Stimulated activated CD4-positive, alpha-beta T cell treated with anti-CD3 and anti-CD28 coated beads, Interleukin-12 subunit alpha, Interleukin-12 subunit beta, amount 100 ng/mL, for 48 hours (primary cell): ENCODE results near the gene KAZN.
A peak's percentile ranks its signal among the peaks of the same experiment; 100 is the strongest.

ENCODE experiments used
- DNase-seq, 3 donors: peaks; one replicate each; pipeline ENCODE4 v3.0.0-alpha.2; 2020; ENCODE audit warnings: low read depth in 2 of 3, low spot score in 1 of 3

Gene KAZN

GRCh38 chr1:14761291-14762153, 163.0 kb downstream of the KAZN start:
- no peak for DNase-seq

- DNase-seq, result no peak
Measured at GRCh38 chr1:14763977-14764376, 165.5 kb downstream of the KAZN start.

GRCh38 chr1:14765773-14766172, 167.3 kb downstream of the KAZN start:
- no peak for DNase-seq

- no peak for DNase-seq
Measured at GRCh38 chr1:14767075-14767474, 168.6 kb downstream of the KAZN start.

- DNase-seq, result no peak
Measured at GRCh38 chr1:14768582-14769304, 170.3 kb downstream of the KAZN start.

- DNase-seq, result no peak
Measured at GRCh38 chr1:14769486-14770274, 171.2 kb downstream of the KAZN start.

- DNase-seq, result no peak
Measured at GRCh38 chr1:14773396-14774025, 175.0 kb downstream of the KAZN start.

- no peak for DNase-seq
Measured at GRCh38 chr1:14774225-14774624, 175.7 kb downstream of the KAZN start.

- DNase-seq, result no peak
Measured at GRCh38 chr1:14774988-14775387, 176.5 kb downstream of the KAZN start.

GRCh38 chr1:14775434-14775833, 176.9 kb downstream of the KAZN start:
- no peak for DNase-seq

GRCh38 chr1:14777516-14778506, 179.3 kb downstream of the KAZN start:
- DNase-seq, result no peak

- DNase-seq, result no peak
Measured at GRCh38 chr1:14778541-14778897, 180.0 kb downstream of the KAZN start.

GRCh38 chr1:14778898-14779865, 180.7 kb downstream of the KAZN start:
- DNase-seq, result peak; percentile 2 to 22 (median 11)

GRCh38 chr1:14780271-14780670, 181.8 kb downstream of the KAZN start:
- no peak for DNase-seq

GRCh38 chr1:14781811-14782210, 183.3 kb downstream of the KAZN start:
- DNase-seq, result no peak

GRCh38 chr1:14782741-14783591, 184.5 kb downstream of the KAZN start:
- DNase-seq, result no peak

- DNase-seq, result no peak
Measured at GRCh38 chr1:14783592-14783886, 185.1 kb downstream of the KAZN start.
